Fibroblast of the conjunctiva (primary cell): Measurements from ENCODE around the gene MYO1B.
A peak's percentile ranks its signal among the peaks of the same experiment; 100 is the strongest.

ENCODE experiments used
- DNase-seq: peaks from one replicate; pipeline ENCODE4 v3.0.0-alpha.2; 2010; ENCODE audit warnings: low read depth

MYO1B gene

DNA sequence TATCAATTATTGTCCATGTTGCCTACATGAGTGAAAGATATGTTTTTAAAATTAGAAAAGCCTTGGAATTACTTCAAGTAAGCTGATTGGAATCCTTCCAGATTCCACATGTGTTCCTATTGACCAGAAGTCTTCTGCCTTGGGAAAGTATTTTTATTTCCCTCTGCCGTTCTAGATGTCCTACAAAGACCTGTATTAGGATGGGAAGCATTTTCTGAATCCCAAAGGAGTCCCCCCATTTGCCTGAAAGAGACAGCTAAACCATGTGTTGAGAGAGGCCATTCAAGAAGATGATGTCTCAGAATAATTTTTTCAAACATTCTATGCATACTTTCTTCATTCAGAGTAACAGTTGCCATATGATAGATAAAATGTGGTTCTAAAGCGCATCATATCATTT lies 19.0 kb upstream of the MYO1B start:
- no peak for DNase-seq

DNA sequence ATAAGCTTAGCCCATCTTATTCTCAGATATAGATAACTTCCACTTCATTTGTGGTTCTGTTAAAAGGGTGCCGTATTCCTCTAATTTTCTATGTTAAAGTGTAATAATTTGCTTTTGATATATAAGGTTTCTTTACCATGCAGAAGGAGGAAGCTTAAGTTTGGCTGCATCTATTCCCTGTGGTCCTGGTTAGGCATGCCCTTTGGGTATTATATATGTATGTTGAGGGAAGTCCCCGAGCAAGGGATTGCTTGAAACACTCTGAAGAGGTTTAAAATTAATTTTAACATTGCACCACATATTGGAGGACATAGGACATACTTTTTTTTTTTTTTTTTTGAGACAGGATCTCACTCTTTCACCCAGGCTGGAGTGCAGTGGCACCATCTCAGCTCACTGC lies 16.9 kb upstream of the MYO1B start:
- DNase-seq: no peak

DNA sequence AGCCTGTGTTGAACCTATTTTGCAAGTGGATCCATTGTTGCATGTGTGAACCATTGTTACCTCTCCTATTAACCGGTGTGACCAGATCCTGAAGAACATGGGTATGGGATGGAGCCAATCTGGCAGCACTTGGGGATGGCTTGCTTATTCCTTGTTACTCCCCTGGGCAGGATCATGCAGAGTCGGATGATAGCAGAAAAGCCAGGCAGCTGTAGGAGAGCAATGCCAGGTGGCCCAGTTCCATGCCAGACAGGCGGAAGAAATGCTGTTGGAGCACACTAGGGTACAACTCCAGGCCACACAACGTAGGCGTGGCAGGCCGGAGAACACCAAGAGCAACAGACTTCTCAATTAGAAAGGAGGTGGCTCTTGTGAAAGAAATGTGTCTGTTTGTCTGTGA lies 16.3 kb upstream of the MYO1B start:
- no peak for DNase-seq

DNA sequence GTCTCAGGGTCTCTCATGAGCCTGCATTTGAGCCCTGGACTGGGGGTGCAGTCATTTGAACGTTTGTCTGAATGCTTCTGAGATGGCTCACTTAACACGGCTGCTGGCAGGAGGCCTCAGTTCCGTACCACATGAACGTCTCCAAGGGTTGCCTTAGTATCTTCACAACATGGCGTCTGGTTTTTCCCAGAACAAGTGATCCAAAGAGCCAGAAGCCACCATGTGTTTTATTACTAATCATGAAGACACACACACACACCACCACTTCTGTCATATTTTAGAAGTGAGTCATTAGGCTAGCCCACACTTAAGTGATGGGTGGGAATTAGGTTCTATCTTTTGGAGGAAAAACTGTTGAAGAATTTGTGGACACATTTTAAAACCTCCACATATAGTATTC lies 15.0 kb upstream of the MYO1B start:
- peak; percentile 36 for DNase-seq

DNA sequence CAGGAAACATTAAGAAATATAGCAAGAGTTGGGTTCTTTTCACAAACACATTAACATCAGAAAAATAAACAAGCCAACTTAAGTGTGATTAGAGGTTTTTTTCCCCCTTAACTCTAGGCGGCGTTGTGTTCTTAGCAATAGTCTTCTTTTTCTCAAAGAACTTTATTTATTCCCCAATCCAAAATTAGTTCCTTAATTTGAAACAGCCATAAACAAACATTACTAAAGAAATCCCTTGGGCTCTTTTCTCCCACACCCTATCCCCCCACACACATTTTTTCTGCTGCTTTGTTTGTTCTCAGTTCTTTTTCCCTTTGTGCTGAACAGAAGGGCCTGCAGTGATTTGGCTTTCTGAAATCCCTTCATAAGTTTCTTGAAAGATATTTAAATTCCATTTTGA lies 13.2 kb upstream of the MYO1B start:
- DNase-seq: peak; percentile 50

DNA sequence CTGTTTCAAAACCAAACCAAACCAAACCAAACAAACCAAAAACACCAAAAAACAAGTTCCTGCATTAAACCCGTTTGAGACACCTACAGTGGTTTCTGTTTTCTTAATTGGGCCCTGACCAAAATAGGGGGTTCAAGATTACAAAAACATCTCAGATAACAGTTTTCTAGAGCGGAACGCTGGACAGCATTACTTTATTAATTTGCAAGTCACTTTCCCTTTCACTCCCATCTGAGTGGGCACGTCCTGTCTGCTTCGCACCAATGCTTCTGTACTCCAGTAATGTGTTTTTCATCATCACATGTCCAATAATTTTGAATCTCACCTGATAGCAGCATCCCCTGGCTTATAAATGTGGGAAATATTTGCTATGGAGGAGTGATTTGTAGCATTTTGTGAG lies 11.7 kb upstream of the MYO1B start:
- DNase-seq: no peak

DNA sequence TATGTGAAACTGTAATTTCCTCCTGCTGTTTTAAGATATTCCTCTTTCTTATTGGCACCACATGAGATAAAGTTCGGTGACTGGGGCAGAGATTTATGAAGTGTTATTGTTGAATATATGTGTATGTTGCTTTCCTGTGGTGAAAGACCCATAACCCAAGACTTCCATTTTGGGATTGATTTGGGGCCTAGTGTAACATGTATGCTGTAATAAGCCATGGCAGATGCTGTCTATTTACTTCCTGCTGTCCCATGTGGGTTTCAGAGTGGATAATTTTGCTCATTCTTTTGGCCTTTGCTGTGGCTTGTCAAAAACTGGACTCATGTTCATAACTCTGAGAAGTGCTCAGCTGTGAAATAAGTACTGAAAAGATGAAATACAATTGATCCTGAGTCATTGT lies 10.8 kb upstream of the MYO1B start:
- DNase-seq: no peak

DNA sequence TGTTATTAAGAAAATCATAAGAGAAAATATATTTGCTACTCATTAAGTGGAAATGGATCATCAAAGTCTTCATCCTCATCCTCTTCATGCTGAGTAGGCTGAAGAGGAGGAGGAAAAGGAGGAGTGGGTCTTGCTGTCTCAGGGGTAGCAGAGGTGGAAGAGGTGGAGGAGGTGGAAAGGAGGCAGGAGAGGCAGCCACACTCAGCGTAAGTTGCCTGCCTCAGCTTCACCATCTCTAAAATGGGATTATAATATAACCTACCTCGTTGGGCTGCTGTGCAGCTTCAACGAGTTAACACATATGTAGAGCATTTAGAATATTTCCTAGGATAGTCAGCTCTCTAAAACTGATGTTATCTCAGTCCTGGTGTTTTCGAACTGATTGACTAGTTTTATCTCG lies 4.3 kb upstream of the MYO1B start:
- DNase-seq: no peak

DNA sequence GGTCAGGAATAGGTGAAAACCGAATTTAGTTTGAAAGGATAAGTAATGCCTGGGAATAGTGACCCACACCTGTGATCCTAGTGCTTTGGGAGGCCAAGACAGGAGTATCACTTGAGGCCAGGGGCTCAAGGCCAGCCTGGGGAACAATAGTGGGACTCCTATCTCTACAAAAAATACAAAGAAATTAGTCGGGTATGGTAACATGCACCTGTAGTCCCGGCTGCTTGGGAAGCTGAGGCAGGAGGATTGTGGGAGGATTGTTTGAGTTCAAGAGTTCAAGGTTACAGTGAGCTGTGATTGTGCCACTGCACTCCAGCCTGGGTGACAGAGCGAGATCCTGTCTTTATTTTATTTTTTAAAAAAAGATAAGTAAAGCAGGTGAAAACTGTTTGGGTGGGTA lies 3.8 kb upstream of the MYO1B start:
- DNase-seq: no peak

DNA sequence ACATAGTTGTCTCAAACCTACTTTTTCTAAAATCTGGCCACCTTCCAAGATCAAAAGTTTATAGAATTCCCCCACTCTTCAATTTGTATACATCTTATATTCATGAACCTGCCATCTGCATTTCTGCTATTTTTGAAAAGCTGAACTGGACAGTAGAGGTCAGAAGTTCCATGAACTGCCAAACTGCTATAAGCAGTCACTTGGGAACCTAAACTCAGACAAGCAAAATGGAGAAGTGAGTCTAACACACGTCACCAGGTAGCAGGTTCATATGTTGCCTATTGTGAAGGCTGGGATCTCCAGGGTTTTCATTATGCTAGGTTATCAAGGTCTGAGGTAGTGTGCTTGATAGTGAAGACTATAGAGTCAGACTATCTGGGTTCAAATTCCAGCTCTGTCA lies 2.0 kb upstream of the MYO1B start:
- DNase-seq: no peak

DNA sequence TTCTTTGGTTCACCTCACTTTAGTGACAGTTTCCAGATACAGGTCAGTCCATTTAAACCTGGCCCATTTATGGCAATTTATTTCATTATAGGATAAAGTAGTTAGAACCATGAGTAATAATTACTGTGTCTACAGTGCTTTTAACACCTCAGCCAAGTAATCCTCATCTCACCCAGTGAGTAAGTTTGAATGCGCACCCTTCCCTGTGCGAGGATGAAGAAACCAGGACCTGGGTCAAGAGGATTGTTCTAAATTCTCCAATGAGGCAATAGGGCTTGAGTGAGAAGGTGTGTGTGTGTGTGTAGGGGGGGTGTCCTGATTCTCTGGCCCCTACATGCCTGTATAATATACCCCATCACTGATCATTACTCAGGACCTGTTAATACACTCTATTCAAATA lies 854 bp upstream of the MYO1B start:
- DNase-seq: no peak

DNA sequence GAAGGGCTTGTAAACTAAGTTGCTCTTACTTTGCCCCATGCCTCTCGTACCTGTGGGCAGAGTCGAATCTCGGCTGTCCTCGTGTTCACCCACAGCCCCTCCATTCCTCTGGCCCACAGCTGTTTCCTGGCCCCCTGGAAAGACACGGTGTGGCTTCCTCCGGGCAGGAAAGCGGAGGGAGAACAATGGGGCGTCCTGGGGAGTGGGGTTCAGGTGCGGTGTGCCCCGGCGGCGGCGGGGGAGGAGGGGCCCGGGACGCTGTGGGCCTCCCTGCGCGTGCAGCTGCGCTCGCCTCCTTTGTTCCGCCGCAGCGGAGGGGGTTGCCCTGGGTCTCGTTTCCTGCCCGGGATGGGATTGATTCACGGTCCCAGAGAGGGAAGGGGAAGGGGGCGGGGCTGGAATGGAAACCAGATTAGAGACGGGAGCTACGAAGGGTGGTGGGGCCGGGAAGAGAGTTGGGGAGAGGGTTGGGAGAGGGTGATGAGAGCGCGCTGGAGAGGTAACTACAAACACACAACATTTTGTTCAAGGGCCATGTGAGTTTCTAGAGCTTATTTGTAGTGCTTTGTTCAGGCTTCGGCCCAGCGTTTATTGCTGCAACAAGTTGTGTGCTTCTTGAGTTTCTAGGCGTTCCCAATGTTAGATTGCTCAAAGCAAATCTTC lies 796 bp downstream of the MYO1B start:
- peak; percentile 48 for DNase-seq

DNA sequence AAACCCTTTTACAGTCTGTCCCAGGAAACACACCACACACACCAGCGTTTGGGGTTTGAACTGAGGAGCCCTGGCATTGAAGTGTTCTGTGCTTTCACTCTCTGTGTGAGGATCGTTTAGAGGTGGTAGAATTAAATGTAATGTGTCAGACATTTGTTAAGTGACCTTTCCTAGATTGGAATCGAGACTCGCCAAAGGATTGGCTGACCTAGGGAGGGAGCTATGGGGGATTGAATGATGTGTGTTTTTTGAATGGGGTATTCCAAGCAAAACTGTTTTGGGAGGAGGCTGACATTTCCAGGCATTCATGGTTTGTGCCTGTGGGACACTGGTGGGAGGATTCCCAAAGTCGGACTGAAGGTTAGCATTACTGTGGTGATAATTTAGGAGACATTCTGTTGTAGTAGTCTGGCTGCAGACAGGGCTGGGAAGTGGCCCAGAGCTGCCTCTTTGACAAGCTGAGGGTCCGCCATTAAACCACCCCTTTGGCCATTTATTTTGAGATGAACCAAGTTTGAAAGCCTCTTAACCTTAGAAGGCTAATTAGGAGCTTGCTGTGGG lies 1.7 kb downstream of the MYO1B start:
- no peak for DNase-seq

DNA sequence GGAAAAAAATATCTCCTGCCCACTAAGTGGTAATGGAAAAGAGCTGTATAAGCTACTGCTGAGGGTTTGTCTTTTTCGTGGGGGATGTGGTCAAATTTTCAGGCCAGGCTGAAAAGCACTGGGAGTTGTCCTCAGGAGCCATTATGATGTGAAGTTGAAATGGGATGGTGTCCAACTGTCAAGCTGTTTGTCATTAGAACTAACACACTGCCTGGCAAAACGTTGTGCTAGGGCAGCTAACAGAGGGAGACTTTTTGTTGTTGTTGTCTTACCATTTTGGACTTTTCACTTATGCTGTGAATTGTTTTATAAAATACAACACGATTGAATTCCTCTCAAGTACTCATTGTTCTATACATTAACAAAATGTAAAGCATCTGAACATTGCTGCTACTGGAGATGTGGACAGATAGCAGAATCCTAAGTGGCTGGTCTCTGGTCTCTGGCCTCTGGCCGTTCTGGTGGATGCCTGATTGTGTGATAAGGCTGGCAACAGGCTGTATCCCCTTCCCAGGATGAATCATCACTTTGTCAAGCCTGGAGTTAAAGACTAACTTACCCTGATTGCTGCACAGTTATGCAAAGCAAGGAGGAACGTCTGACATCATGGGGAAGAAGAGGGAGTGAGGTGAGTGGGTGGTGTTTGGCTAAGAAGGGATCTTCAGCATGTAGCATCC lies 2.3 kb downstream of the MYO1B start:
- peak; percentile 79 for DNase-seq

DNA sequence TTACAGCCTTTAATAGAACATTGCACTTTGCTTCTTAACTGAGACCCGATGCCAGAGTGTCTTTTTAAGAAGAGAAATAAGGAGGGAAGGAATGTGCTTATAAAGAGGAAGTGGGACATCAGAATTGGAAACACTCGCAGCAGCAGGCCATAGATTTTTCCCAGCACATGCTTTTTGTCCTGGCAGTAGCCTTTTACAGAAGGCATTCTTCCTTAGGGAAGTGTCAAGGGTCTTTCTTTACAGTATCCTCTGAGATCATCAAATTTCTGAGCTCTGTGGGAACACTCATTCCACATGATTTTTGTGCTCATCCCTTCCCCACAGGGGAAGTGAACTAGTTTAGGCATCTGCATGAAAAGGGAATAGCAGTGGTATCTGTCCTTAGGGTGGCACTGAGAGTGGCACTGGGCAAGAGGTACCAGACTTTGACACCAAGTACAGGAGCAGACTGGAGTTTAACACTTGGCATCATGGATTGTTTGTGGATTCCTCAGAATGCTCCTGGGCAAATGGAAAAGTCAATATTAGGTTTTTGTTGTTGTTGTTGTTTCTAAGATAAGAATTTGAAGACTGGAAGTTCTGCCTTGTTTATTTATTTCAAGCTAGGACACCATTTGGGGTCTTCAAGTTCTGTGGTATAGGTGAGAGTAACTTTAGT lies 4.1 kb downstream of the MYO1B start:
- no peak for DNase-seq

DNA sequence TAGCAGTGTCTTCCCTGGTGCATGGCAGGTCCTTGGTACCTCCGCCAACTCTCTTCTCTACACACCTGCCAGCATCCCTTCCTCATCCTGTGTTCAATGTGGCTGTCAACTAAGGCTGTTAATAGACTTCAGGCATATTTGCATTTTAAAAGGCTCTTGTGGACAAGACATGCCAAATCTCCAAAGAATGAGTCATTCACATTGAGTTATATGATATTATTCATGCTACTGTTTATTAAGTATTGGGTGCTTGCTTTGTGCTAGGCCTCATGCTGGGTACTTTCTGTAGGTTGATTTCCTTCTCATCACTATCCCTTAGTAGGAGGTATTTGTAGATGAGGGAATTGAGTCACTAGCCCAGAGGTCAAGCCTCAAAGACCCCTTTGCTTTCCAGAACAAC lies 5.2 kb downstream of the MYO1B start:
- DNase-seq: no peak

DNA sequence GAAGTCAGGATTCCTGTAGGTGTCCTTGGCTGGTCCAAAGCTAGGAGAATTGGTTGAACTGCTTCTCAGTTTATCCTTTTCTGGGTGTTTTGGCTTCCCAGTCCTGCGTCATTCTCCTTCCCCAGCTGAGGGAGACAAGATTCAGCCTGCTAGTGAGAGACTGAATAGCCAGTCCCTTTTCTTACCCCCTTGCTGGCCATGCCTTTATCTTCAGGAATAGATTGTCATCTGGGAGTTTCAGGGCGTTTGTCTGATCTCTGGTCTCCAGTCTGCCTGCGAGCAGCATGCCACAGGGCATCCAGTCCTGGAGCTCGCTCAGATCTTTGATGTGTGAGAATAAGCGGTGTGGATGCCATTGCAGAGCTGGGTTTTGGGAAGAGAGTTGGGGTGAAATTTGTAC lies 5.8 kb downstream of the MYO1B start:
- DNase-seq: no peak

DNA sequence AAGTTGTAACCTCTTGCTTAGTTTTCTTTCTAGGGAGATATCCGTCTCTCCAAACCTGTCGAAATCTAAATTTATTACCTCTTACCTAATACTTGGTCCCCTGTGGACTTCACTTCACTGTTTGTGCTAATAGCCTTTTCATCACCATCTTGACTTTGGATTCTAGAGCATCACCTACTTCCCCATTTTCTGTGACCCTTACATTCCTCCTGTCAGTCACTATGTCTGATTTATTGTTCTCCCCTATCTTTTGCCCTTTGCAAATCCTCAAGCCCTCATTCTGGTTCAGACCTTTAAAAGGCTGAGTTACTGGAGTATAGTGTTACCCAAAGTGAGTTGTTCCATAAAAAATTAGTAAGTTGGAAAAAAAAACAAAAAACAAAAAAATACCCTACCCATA lies 7.5 kb downstream of the MYO1B start:
- DNase-seq: no peak

DNA sequence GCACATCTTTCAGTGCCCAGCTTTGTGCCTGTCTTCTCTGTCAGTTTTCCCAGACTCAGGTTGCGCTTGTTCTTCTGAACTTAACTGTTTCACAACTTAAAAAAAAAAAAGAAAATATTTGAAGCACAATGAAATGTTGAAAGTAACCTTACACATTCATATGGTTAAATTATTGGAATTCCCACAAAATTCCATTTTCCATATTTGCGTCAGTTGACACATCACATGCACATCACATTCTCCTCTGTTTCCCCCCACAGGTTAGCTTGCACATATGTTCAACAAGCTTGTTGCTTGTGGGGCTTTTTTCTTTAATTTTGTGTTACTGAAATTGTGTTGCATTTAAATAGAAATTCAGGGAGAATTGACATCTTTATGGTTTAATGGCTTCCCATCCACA lies 8.3 kb downstream of the MYO1B start:
- no peak for DNase-seq

DNA sequence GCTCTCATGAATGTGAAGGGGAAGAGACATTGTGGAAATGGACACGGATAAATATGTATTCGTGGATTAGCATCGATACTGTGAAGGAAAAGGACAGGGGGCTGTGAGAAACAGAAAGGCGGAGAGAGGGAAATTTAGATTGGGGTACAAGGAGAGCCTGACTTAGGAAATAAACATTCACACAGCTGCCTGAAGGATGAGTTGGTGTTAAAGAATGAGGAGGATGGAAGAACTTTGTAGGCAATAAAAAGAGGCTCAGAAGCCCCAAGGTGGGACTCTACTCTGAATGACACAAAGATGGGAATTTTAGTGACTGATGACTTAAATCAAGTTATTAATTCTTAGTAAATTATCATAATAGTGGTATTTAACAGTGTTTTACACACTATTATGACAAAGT lies 10.1 kb downstream of the MYO1B start:
- no peak for DNase-seq

DNA sequence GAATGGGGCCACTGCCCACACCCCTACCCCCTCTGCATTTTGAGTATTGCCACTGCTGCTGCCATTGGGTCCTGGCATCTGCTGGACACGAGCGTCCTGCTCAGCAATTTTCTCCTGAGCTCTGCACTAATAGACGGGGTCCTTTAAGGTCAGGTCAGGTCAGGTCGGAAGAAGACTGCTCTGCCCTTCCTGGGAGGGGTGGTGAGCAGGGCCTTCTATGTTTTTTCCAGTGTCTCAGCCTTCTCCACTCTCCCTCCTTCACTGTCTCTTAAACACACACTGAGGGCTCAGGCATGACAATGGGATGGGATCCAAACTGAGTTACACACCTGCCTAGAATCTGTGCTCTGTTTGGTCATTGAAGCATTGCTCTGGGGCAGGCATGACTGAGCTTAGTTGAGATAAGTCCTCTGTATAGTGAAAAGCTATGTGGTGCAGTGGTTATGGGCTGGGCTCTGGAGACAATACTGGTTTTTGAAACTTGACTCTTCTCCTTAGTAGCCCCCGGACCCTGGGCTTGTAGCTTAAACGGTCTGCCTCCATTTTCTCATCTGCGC lies 10.6 kb downstream of the MYO1B start:
- no peak for DNase-seq

DNA sequence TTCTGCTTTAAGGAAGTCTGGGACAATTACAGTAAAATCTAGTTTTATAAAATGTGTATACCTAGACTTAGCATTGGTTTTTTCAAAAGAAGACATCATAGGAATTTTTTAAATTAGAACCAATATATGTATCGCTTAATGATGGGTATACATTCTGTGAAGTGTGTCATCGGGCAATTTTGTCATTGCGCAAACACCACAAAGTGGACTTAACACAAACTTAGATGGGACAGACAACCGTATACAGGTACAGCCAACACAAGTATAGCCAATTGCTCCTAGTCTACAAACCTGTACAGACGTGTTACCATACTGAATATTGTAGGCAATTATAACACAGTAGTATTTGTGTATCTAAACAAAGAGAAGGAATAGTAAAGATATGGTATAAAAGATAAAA lies 12.7 kb downstream of the MYO1B start:
- DNase-seq: no peak

DNA sequence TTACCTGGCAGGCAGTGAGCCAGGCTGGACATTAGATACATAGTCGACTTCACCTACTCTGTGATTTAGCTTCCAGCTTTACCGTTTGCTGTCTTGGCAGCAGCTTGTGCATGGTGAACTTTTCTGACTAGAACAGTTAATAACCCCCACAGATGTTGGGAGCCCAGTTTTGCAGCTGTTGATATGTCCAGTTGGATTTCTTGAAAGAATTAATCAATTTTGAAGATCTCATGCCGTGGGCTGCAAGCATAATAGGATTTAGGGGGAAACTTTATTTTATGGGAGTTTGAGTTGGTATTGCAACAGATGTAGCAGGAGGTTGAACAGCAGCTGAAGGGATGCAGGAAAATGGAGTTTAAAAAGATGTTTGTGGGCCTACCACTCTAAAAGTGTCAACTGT lies 13.8 kb downstream of the MYO1B start:
- DNase-seq: no peak
